ENCODE measurements around the gene SASH3.

GRCh38 chrX:129743821-129744220 is 35.9 kb upstream of the SASH3 start:
- TF ChIP-seq, protein P1, sequence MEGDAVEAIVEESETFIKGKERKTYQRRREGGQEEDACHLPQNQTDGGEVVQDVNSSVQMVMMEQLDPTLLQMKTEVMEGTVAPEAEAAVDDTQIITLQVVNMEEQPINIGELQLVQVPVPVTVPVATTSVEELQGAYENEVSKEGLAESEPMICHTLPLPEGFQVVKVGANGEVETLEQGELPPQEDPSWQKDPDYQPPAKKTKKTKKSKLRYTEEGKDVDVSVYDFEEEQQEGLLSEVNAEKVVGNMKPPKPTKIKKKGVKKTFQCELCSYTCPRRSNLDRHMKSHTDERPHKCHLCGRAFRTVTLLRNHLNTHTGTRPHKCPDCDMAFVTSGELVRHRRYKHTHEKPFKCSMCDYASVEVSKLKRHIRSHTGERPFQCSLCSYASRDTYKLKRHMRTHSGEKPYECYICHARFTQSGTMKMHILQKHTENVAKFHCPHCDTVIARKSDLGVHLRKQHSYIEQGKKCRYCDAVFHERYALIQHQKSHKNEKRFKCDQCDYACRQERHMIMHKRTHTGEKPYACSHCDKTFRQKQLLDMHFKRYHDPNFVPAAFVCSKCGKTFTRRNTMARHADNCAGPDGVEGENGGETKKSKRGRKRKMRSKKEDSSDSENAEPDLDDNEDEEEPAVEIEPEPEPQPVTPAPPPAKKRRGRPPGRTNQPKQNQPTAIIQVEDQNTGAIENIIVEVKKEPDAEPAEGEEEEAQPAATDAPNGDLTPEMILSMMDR (IDR thresholded peaks at IDR 0.05) = no peak
- no peak for TF ChIP-seq EP300 (IDR thresholded peaks at IDR 0.05)
